PFSK-1 (cell line): ENCODE results near the gene C17orf114.

Experiments used
- FOXP2 ChIP-seq: optimal IDR thresholded peaks from 2 replicates; pipeline ENCODE3; 2011; ENCODE audit warnings: borderline replicate concordance, control low read depth, inconsistent platforms; ENCODE audit not compliant: insufficient read depth; ENCODE audit errors: extremely low read length, extremely low read depth
- POLR2AphosphoS5 ChIP-seq: IDR thresholded peaks from 2 replicates; pipeline ENCODE4 v1.6.1; 2012; ENCODE audit warnings: low read depth, mild to moderate bottlenecking, control low read depth, low read length, moderate library complexity
- REST ChIP-seq, 2 experiments: IDR thresholded peaks; 2 replicates each; pipeline versions ENCODE4 v1.6.1 to v1.8.0; 2011 to 2012; ENCODE audit warnings: low read depth in 2 of 2, low read length in 2 of 2, control low read depth in 1 of 2, inconsistent platforms in 1 of 2, mild to moderate bottlenecking in 1 of 2, moderate library complexity in 1 of 2; ENCODE audit not compliant: insufficient read depth in 1 of 2
- SIN3A ChIP-seq: IDR thresholded peaks from 2 replicates; pipeline ENCODE4 v1.6.1; 2012; ENCODE audit warnings: mild to moderate bottlenecking, low read length, moderate library complexity, borderline replicate concordance; ENCODE audit not compliant: insufficient read depth
- TAF1 ChIP-seq: IDR thresholded peaks from 2 replicates; pipeline ENCODE4 v1.6.1; 2012; ENCODE audit warnings: low read length, control low read depth, borderline replicate concordance; ENCODE audit not compliant: insufficient read depth

C17orf114 gene

GRCh38 chr17:4807605-4808377, 5.7 kb upstream of the C17orf114 start:
- TF ChIP-seq FOXP2 (no peak), SIN3A (no peak), TAF1 (no peak), REST (IDR thresholded peaks at IDR 0.05; ENCODE audit: insufficient read depth in 1 of 2, low read depth in 2 of 2, low read length in 2 of 2) (no peak), POLR2AphosphoS5 (no peak)

- TF ChIP-seq POLR2AphosphoS5 (peak; percentile 86; the same call in 1 of the 2 replicates), SIN3A (peak; percentile 45; the same call in 1 of the 2 replicates), TAF1 (no peak)
Measured at GRCh38 chr17:4806777-4807604, 4.9 kb upstream of the C17orf114 start, which contains the start of gene PLD2. Gene PLD2, plus strand, starts transcription at chr17:4807152. Its CDS starts 621 bp downstream, at chr17:4807773.

- TF ChIP-seq POLR2AphosphoS5 (no peak), TAF1 (no peak), SIN3A (no peak), REST (IDR thresholded peaks at IDR 0.05; ENCODE audit: insufficient read depth in 1 of 2, low read depth in 2 of 2, low read length in 2 of 2) (no peak), FOXP2 (no peak)
Measured at GRCh38 chr17:4806456-4806776, 4.3 kb upstream of the C17orf114 start.

GRCh38 chr17:4800462-4801196, 1.5 kb downstream of the C17orf114 start:
- TF ChIP-seq FOXP2 (peak; percentile 26), SIN3A (no peak)

GRCh38 chr17:4796552-4796920, 5.6 kb downstream of the C17orf114 start:
- TF ChIP-seq SIN3A: peak; percentile 30; the same call in 1 of the 2 replicates
- no peak for TF ChIP-seq POLR2AphosphoS5
- no peak for TF ChIP-seq FOXP2

- TF ChIP-seq SIN3A (no peak), POLR2AphosphoS5 (no peak), FOXP2 (no peak), TAF1 (no peak), REST (IDR thresholded peaks at IDR 0.05; ENCODE audit: insufficient read depth in 1 of 2, low read depth in 2 of 2, low read length in 2 of 2) (no peak)
Measured at GRCh38 chr17:4795168-4795567, 7.0 kb downstream of the C17orf114 start.
